ENCODE data around the gene SH3YL1. TPM values are rescaled to one million over a fixed set of nuclear protein-coding genes. Genes with fewer than 3 reads are reported as not detected.

Gene SH3YL1
- total RNA-seq, 1 experiment from 2014 or later = 97.0 TPM

- no peak for DNase-seq
- TF ChIP-seq CTCF (IDR thresholded peaks at IDR 0.05; ENCODE audit: unreplicated experiment) = no peak
- H3K27me3 Mint-ChIP-seq (ENCODE audit: unreplicated experiment) = no peaks in the 10 kb centered on the region
- BruUV-seq (replicated peaks) = no TSS peak
- H3K9me3 Mint-ChIP-seq (ENCODE audit: low read depth, unreplicated experiment) = peaks cover 5% of the 10 kb centered on the region
- H3K4me1 Mint-ChIP-seq (ENCODE audit: low read depth, unreplicated experiment) = no peaks in the 10 kb centered on the region
- intact Hi-C loops (cut with micrococcal nuclease; ENCODE audit: unreplicated experiment) = no loop called here
- no peaks in the 10 kb centered on the region for H3K36me3 Mint-ChIP-seq (ENCODE audit: insufficient read depth, unreplicated experiment)
- no peak overlapping the region for H3K4me3 Mint-ChIP-seq (ENCODE audit: low read depth, unreplicated experiment)
- no peak overlapping the region for H3K27ac Mint-ChIP-seq (ENCODE audit: unreplicated experiment)
- CTCF ChIA-PET = no interaction called here
Measured at GRCh38 chr2:305366-305765, 41.5 kb upstream of the SH3YL1 start.

DNA sequence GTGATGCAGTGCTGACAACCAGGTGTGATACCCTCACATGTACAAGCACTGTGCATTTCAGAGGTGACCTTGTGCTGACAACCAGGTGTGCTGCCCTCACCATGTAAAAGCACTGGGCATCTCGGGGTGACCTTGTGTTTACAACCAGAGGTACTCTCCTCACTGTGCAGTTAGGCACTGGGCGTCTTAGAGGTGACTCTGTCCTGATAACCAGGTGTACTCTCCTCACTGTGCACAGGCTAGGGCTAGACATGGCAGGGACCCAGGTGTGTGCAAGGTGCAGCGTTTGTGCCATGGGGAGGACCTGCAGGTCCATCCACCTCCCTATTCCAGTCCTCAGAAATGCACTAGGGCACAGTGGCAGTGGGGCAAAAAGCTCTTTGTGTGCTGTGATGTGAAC, 32.5 kb upstream of the SH3YL1 start:
- no TSS peak for BruUV-seq (replicated peaks)
- Mint-ChIP-seq H3K4me1 (ENCODE audit: low read depth, unreplicated experiment) (no peaks in the 10 kb centered on the region), H3K27ac (ENCODE audit: unreplicated experiment) (no peak overlapping the region), H3K4me3 (ENCODE audit: low read depth, unreplicated experiment) (no peak overlapping the region), H3K9me3 (ENCODE audit: low read depth, unreplicated experiment) (no peaks in the 10 kb centered on the region), H3K36me3 (ENCODE audit: insufficient read depth, unreplicated experiment) (no peaks in the 10 kb centered on the region), H3K27me3 (ENCODE audit: unreplicated experiment) (peaks cover 33% of the 10 kb centered on the region)
- intact Hi-C loops (cut with micrococcal nuclease; ENCODE audit: unreplicated experiment) = loop anchor here (10.0 kb wide), 1 partner anchor 228 kb away; no protein-coding TSS in a partner anchor
- no peak for DNase-seq
- CTCF ChIA-PET = no interaction called here
- TF ChIP-seq CTCF (IDR thresholded peaks at IDR 0.05; ENCODE audit: unreplicated experiment) = no peak

- no peak for DNase-seq
- no peaks in the 10 kb centered on the region for H3K4me1 Mint-ChIP-seq (ENCODE audit: low read depth, unreplicated experiment)
- H3K9me3 Mint-ChIP-seq (ENCODE audit: low read depth, unreplicated experiment) = no peaks in the 10 kb centered on the region
- H3K27me3 Mint-ChIP-seq (ENCODE audit: unreplicated experiment) = peaks cover 39% of the 10 kb centered on the region
- intact Hi-C loops (cut with micrococcal nuclease; ENCODE audit: unreplicated experiment) = loop anchor here (10.0 kb wide), 1 partner anchor 230 kb away; no protein-coding TSS in a partner anchor
- BruUV-seq (replicated peaks) = no TSS peak
- H3K4me3 Mint-ChIP-seq (ENCODE audit: low read depth, unreplicated experiment) = no peak overlapping the region
- peaks cover under 1% of the 10 kb centered on the region for H3K36me3 Mint-ChIP-seq (ENCODE audit: insufficient read depth, unreplicated experiment)
- H3K27ac Mint-ChIP-seq (ENCODE audit: unreplicated experiment) = no peak overlapping the region
- CTCF ChIA-PET = no interaction called here
- TF ChIP-seq CTCF (IDR thresholded peaks at IDR 0.05; ENCODE audit: unreplicated experiment) = no peak
Measured at GRCh38 chr2:295090-295489, 31.3 kb upstream of the SH3YL1 start.

DNA sequence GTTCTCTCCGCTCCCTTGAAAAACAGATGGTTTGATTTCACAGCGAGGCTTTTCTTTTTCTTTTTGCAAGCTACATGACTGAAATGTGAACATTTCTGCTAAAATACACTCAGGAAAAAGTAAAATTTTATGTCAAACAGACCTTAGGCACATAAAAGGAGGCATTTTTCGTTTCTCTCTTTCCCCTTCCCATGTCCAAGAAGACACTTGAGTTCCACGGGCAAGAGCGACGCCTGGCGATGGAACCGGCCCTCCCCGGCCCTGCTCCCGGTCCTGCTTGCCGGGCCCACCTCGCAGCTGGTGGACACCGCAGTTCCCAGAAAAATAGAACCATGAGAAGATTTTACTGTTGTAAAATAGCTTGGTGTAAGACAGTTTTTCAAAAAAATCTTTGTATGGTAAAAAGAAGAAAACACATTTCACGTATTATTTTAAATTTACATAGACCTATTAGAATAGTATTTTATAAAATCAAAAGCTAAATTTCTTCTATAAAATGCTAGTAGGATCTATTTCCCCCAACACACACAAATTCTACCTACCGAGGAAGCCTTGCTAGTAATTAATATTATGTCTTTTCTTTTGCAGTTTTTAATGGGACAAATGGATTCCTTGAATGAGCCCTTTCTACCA, 26.4 kb upstream of the SH3YL1 start:
- H3K4me1 Mint-ChIP-seq (ENCODE audit: low read depth, unreplicated experiment) = peaks cover 5% of the 10 kb centered on the region
- H3K9me3 Mint-ChIP-seq (ENCODE audit: low read depth, unreplicated experiment) = no peaks in the 10 kb centered on the region
- peak; percentile 64 for TF ChIP-seq CTCF (IDR thresholded peaks at IDR 0.05; ENCODE audit: unreplicated experiment)
- DNase-seq = peak; percentile 77
- H3K27ac Mint-ChIP-seq (ENCODE audit: unreplicated experiment) = no peak overlapping the region
- intact Hi-C loops (cut with micrococcal nuclease; ENCODE audit: unreplicated experiment) = loop anchor here (1.0 to 10.0 kb wide), 3 partner anchors 44 to 235 kb away; no protein-coding TSS in a partner anchor
- CTCF ChIA-PET = interaction anchor here (0.7 to 0.9 kb wide), 3 partner anchors 9 to 43 kb away, joined by 3 to 4 read pairs (median 3); no protein-coding TSS in a partner anchor
- peaks cover 41% of the 10 kb centered on the region for H3K27me3 Mint-ChIP-seq (ENCODE audit: unreplicated experiment)
- no TSS peak for BruUV-seq (replicated peaks)
- peak overlapping the region; percentile 68 for H3K4me3 Mint-ChIP-seq (ENCODE audit: low read depth, unreplicated experiment)
- H3K36me3 Mint-ChIP-seq (ENCODE audit: insufficient read depth, unreplicated experiment) = peaks cover 8% of the 10 kb centered on the region

All from Calu3 (cell line).